Hindlimb muscle (tissue), 1 donor: ENCODE data around the gene PNO1. TPM values are rescaled to one million over a fixed set of nuclear protein-coding genes. Genes with fewer than 3 reads are reported as not detected.
"Not testable (repeated sequence)": the region's sequence is repeated elsewhere in the genome, so short reads cannot be mapped to it uniquely, and the experiment has no call there.

Experiments used
- DNase-seq: peaks from one replicate; pipeline ENCODE4 v3.0.0-alpha.2; 2013
- polyA plus RNA-seq: library from polyadenylated mRNA; unstranded; fragments of 120-200 nt; gene quantifications from one replicate; pipeline ENCODE4 v1.2.1, GENCODE V29; 2013; ENCODE audit not compliant: insufficient read length

Gene PNO1
- 15.5 TPM for polyA plus RNA-seq

GRCh38 chr2:68157402-68158133 is at the start of gene PNO1:
TSS of gene PNO1 (plus strand) at chr2:68157888. CDS start at chr2:68157935, 47 bp downstream.
- DNase-seq: peak; percentile 97

GRCh38 chr2:68108120-68108519 is 49.6 kb upstream of the PNO1 start:
- no peak for DNase-seq

GRCh38 chr2:68110102-68110501 is 47.6 kb upstream of the PNO1 start:
- no peak for DNase-seq

DNA sequence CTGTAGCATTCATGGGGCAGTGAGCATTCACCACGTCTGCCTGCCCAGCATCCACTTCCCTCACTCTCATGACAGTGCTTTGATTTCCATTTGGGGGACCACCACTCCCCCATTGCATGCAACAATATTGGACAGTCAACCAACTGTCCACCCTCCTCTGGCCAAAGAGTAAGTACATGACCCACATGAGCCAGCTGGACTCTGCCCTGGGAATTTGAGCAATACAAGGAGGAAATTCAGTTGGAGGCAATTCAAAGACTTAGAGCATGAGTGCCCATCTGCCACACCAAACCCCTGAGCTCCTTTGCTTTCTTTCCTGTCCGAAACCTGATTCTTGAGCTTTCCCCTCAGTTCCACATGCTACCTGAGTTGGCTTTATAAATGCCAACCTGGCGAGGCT is 41.7 kb upstream of the PNO1 start:
- no peak for DNase-seq

DNA sequence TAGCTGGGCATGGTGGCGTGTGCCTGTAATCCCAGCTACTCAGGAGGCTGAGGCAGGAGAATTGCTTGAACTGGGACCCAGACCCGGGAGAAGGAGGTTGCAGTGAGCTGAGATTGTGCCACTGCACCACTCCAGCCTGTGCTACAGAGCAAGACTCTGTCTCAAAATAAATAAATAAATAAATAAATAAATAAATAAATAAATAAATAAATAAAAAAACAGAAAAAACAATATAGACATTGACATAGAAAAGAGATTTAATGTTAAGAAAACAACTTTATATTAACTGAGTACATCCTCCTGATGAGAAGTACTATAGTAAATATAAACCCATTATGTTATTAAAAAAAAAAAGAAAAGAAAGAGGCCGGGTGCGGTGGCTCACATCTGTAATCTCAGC is 39.8 kb upstream of the PNO1 start:
- DNase-seq: not testable (repeated sequence)

- DNase-seq: no peak
Measured at GRCh38 chr2:68118816-68119215, 38.9 kb upstream of the PNO1 start.

DNA sequence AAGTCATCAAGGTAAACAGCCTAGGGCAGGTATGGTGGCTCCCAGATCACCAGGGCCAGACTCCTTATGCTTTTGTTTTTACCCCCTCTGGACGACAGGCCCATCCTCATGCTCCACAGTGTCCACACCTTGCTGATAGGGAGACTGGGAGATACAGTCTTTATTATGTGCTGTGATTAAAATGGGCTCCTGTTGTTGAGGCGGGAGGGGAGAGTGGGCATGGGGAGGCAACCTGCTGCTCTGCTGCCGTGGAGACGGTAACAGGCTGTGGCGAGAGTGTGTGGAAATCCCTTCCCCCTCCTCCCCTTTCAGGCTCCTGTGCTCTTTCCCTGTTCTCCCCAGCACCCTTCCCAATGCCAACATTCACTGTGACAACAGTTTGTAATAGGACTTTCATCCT is 38.2 kb upstream of the PNO1 start:
- DNase-seq: no peak

- DNase-seq: peak; percentile 82
Measured at GRCh38 chr2:68121873-68122679, 35.6 kb upstream of the PNO1 start.

GRCh38 chr2:68122680-68122964 is 35.1 kb upstream of the PNO1 start:
- DNase-seq: no peak

DNA sequence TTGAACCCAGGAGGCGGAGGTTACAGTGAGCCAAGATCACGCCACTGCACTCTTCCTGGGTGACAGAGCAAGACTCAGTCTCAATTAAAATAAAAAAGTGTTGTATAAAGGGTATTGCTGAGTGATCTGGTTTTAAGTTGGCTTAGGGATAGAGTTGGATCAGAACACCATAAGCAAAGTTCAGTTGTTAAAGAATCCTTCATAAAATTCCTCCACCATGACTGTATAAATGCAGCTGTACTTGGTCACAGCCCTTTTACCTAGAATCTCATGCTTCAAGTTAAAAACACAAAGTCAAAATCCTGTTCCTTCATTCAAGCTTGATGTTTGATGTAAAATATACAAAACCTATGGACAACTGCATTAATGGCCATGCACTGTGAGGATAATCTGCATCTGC is 33.4 kb upstream of the PNO1 start:
- no peak for DNase-seq

- no peak for DNase-seq
Measured at GRCh38 chr2:68125821-68126220, 31.9 kb upstream of the PNO1 start.

DNA sequence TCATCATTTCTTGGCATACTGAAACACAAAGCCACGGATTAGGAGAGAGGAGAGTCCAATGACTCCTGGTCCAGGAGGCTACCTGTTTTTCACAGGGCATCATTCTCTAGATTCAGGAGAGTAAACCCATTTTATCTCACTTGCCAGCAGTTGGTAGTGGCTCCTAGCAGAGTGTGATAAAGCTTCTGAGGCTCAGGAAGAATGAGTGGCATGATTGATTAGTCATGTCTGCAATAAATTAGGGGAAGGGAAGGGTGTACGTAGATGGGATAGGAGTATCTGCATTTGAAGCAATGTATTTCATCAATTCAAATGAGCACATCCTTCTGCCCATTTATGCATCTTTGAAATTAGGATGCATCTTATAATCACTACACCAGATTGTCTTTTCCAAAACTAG is 31.1 kb upstream of the PNO1 start:
- DNase-seq: no peak

DNA sequence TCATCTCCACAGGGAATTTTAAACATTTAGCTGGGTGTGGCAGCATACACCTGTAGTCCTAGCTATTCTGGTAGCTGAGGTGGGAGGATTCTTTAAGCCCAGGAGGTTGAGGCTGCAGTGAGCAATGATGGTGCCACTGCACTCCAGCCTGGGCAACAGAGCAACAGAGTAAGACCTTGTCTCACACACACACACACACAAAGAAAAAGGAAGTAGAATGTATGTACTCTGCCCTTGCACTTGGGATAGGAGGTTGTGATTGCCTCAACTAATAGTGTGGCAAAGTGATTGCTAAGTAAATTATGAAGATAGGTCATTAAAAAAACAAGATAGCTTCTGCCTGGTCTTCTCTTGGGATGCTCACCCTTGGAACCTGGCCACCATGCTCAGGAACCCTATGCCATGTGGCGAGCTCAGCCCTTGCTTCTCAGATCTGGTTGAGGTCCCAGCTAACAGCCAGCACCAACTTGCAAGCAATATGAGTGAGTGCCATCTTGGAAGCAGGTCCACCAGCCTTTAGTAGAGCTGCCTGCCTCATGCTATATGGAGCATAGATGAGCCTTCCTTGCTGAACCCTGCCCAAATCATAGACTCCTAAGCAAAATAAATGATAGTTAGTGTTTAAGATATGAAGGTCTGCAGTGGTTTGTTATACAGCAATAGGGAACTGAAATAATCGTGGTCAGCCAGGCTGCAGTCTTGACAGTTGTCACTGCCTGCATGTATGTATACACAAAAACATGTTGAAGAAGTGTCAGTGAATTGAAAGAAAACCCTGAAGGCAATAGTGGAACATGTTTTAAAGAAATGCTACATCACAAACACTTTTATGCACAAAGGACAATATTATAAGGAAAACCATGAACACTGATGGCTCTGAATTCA is 30.1 kb upstream of the PNO1 start:
- DNase-seq: no peak

GRCh38 chr2:68134120-68134519 is 23.6 kb upstream of the PNO1 start:
- DNase-seq: no peak

DNA sequence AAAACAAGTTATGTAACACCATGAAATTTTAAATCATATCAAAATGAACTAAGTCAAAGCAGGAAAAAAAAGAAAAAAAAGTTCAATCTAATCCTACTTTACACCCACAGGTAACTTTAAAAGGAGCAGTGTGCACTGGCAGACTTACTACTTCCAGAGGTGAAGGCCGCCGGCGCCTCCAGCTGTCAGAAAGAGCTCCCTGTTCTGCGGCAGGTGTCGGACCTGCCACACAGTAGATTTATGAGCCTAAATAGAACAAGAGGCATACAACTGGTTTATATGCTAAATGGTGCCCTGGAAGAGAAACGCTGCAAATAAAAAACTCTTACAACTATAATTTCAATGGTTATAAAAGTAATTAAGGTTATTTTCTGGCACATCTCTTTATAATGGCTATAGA is 23.1 kb upstream of the PNO1 start:
- DNase-seq: no peak

GRCh38 chr2:68135448-68136320 is 22.0 kb upstream of the PNO1 start:
- DNase-seq: no peak

GRCh38 chr2:68141875-68142274 is 15.8 kb upstream of the PNO1 start:
- DNase-seq: no peak

- no peak for DNase-seq
Measured at GRCh38 chr2:68151037-68151436, 6.7 kb upstream of the PNO1 start.

- no peak for DNase-seq
Measured at GRCh38 chr2:68152681-68153347, 4.9 kb upstream of the PNO1 start.

GRCh38 chr2:68155618-68156017 is 2.1 kb upstream of the PNO1 start:
- no peak for DNase-seq

- DNase-seq: no peak
Measured at GRCh38 chr2:68156419-68156818, 1.3 kb upstream of the PNO1 start.

- DNase-seq: no peak
Measured at GRCh38 chr2:68157002-68157401, 686 bp upstream of the PNO1 start.
